ENCODE measurements around the gene CPED1.
"Not testable (repeated sequence)": the region's sequence is repeated elsewhere in the genome, so short reads cannot be mapped to it uniquely, and the experiment has no call there.

CPED1 gene

GRCh38 chr7:121003986-121004685, 15.6 kb downstream of the CPED1 start:
- no peak for TF ChIP-seq ISL1 (CRISPR knock-in tag; IDR thresholded peaks at IDR 0.05)
- TF ChIP-seq SNAI2 (CRISPR knock-in tag; IDR thresholded peaks at IDR 0.05) = no peak
- TF ChIP-seq TOX (CRISPR knock-in tag; IDR thresholded peaks at IDR 0.05; ENCODE audit: borderline replicate concordance) = no peak
- TF ChIP-seq ZNF8 (CRISPR knock-in tag; IDR thresholded peaks at IDR 0.05) = no peak
- no peak for TF ChIP-seq ZNF565 (CRISPR knock-in tag; conservative IDR thresholded peaks at IDR 0.05; ENCODE audit: low read depth)
- TF ChIP-seq GLIS3 (CRISPR knock-in tag; IDR thresholded peaks at IDR 0.05) = no peak
- TF ChIP-seq ARNTL (CRISPR knock-in tag; IDR thresholded peaks at IDR 0.05; ENCODE audit: borderline replicate concordance, low read depth) = no peak
- no peak for TF ChIP-seq PATZ1 (CRISPR knock-in tag; IDR thresholded peaks at IDR 0.05; ENCODE audit: borderline replicate concordance)
- no peak for TF ChIP-seq TSHZ2 (CRISPR knock-in tag; IDR thresholded peaks at IDR 0.05)
- TF ChIP-seq ZFP3 (CRISPR knock-in tag; IDR thresholded peaks at IDR 0.05) = no peak
- TF ChIP-seq POU6F1 (CRISPR knock-in tag; IDR thresholded peaks at IDR 0.05; ENCODE audit: borderline replicate concordance, low read depth) = no peak
- no peak for TF ChIP-seq BACH2 (CRISPR knock-in tag; IDR thresholded peaks at IDR 0.05; ENCODE audit: borderline replicate concordance)
- ATAC-seq = no peak

GRCh38 chr7:121005058-121005457, 16.5 kb downstream of the CPED1 start:
- ATAC-seq = not testable (repeated sequence)

- ATAC-seq = no peak
- TF ChIP-seq POU6F1 (CRISPR knock-in tag; IDR thresholded peaks at IDR 0.05; ENCODE audit: borderline replicate concordance, low read depth) = no peak
Observed at GRCh38 chr7:121005996-121006584, 17.6 kb downstream of the CPED1 start.

- TF ChIP-seq RARB (CRISPR knock-in tag; IDR thresholded peaks at IDR 0.05) = no peak
- ATAC-seq = no peak
Observed at GRCh38 chr7:121006711-121007315, 18.3 kb downstream of the CPED1 start.

- ATAC-seq = no peak
Observed at GRCh38 chr7:121008816-121009215, 20.3 kb downstream of the CPED1 start.

More at GRCh38 chr7:121008816-121009215, 20.3 kb downstream of the CPED1 start:
- TF ChIP-seq ISL1 (CRISPR knock-in tag; IDR thresholded peaks at IDR 0.05) = no peak
- no peak for TF ChIP-seq TCF4 (CRISPR knock-in tag; IDR thresholded peaks at IDR 0.05; ENCODE audit: borderline replicate concordance)
- no peak for TF ChIP-seq POU6F1 (CRISPR knock-in tag; IDR thresholded peaks at IDR 0.05; ENCODE audit: borderline replicate concordance, low read depth)
- TF ChIP-seq ZNF8 (CRISPR knock-in tag; IDR thresholded peaks at IDR 0.05) = no peak
- TF ChIP-seq RARB (CRISPR knock-in tag; IDR thresholded peaks at IDR 0.05) = no peak
- no peak for TF ChIP-seq ARNTL (CRISPR knock-in tag; IDR thresholded peaks at IDR 0.05; ENCODE audit: borderline replicate concordance, low read depth)
- no peak for TF ChIP-seq OSR1 (CRISPR knock-in tag; IDR thresholded peaks at IDR 0.05)
- no peak for TF ChIP-seq ZNF565 (CRISPR knock-in tag; conservative IDR thresholded peaks at IDR 0.05; ENCODE audit: low read depth)
- no peak for TF ChIP-seq CSRNP3 (CRISPR knock-in tag; IDR thresholded peaks at IDR 0.05)

All from SK-N-SH treated with all-trans-retinoic acid at 6 μM for 48 hours (cell line).